GM21515 (cell line): ENCODE data around the gene CCDC158.
"Not testable (repeated sequence)": the region's sequence is repeated elsewhere in the genome, so short reads cannot be mapped to it uniquely, and the experiment has no call there.

ENCODE experiments used
- ATAC-seq: cut with Tn5 transposase; IDR thresholded peaks from one replicate; pipeline ENCODE4 v1.9.1; 2021; ENCODE audit not compliant: unreplicated experiment

Gene CCDC158

DNA sequence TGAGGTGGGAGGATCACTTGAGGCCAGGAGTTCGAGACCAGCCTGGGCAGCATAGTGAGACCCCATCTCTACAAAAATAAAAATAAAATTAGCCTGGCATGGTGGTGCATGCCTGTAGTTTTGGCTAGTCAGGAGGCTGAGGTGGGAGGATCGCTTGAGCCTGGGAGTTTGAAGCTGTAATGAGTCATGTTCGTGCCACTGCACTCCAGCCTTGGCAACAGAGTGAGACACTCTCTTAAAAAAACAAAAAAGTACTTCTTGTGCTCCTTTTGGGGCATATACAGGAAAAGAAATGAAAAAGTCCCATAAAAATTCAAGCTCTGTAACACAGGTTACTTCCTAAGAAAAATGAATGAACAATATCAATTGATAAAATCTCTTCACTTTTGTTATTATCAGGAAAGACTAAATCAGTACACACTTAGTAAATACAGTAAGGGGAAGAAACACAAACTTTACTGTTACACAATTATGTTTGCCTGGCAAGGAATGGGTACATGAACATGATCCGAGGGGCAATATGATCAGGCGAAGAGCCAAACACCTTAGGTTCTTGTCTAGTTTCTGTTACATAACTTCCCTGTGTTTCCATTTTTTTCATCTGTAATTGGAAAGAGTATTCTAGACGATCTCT, 46.9 kb downstream of the CCDC158 start:
- ATAC-seq = no peak

DNA sequence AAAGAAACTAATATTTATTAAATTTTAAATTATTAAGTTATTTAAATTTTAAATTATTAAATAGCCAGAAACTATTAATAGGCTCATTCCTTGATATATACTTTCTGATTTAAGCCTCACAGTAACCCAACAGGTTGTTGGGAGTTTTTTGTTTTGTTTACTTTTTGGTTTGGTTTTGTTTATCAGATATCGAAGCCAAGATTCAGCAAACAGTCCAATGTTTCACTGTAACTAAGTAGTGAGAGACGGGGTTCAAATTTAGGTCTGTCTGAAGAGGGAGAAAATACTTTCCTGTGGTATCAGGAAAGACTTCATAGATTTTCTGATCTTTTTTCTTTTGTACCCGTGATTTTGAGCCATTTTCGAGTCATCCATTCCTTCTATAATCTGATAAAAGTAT, 54.2 kb downstream of the CCDC158 start:
- ATAC-seq = no peak

DNA sequence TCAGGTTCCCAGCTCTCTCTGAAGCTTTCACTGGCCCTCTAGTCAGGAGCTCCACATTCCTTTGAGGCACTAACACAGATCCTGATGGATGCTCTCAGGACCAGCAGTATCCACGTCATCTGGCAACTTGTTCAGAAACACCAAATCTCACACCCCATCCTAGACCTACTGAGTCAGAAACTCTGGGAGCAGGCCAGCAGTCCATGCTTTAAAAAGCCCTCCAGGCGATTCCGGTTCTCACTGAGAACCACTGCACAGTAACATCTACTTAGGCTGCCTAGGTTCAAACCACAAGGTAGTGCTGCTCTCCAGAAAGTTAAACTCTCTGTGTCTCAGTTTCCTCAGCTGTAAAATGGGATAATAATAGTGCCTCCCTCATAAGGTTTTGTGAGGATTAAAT, 55.3 kb downstream of the CCDC158 start:
- no peak for ATAC-seq

DNA sequence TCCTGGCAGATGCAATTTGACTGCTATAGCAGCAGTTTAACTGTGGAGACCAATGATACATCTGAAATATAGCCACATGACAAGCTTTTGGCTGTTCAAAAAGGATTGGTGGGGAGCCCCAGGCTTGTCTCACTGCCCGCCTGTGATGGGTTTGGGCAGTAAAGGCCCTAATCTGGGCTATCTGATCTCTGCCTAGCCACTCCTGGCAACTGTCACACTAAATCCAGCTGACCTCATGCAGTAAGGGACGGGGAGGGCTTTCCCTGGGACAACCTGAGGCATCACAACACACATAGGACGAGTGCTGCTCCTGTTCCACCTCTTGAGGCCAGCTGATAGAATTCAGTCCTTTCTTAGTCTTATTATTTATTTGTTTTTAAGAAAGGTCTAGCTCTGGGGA, 56.2 kb downstream of the CCDC158 start:
- ATAC-seq = no peak

GRCh38 chr4:76363556-76364290, 57.2 kb downstream of the CCDC158 start:
- no peak for ATAC-seq

DNA sequence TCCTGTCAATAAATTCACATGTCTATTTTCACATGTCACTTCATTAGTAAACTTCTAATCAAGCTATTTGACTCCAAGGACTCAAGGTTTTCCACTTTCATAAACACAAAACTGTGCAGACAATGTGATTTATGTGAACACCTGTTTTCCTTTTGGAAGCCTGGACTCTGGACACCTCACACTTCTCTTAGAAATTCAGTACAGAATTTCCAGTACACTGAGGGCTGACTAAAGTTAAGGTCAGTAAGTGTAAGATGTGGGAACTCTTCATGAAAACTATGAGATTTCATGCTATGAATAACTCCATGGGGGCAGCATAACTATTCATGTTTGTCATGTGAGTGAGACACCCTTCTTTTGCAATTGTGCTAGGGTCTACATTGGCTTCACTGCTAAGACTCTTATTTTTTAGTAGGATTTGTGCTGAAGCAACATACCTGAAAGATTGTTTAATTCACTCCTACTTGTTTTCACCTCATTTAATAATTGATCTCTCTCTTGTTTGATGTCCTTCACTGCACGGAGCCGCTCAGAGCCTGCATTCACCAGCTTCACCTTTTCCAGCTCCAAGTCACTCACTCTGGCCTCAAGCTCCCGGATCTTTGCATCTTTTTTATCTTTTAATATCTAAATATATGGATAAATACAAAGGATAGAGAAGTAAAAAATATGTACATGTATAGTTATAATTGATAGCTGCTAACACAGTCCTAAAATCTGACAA, 59.1 kb downstream of the CCDC158 start:
- no peak for ATAC-seq

GRCh38 chr4:76359881-76360466, 61.0 kb downstream of the CCDC158 start:
- ATAC-seq = not testable (repeated sequence)

DNA sequence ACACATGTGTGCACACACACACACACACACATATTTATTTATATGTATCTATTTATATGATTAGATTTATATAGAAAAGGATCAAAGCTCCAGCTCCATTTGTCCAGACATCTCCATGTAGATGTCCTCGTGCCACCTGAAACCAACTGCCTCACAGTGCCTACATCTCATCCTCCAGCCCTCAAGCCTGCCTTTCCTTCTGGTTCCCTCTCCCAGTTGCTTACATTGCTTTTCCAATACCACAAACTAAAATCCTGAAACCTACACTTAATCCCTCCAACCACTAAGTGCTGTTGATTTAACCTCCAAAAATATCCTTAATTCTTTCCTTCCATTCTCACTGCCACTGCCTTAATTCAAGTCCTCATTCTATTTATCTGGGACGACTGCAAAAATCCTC, 63.0 kb downstream of the CCDC158 start:
- no peak for ATAC-seq

DNA sequence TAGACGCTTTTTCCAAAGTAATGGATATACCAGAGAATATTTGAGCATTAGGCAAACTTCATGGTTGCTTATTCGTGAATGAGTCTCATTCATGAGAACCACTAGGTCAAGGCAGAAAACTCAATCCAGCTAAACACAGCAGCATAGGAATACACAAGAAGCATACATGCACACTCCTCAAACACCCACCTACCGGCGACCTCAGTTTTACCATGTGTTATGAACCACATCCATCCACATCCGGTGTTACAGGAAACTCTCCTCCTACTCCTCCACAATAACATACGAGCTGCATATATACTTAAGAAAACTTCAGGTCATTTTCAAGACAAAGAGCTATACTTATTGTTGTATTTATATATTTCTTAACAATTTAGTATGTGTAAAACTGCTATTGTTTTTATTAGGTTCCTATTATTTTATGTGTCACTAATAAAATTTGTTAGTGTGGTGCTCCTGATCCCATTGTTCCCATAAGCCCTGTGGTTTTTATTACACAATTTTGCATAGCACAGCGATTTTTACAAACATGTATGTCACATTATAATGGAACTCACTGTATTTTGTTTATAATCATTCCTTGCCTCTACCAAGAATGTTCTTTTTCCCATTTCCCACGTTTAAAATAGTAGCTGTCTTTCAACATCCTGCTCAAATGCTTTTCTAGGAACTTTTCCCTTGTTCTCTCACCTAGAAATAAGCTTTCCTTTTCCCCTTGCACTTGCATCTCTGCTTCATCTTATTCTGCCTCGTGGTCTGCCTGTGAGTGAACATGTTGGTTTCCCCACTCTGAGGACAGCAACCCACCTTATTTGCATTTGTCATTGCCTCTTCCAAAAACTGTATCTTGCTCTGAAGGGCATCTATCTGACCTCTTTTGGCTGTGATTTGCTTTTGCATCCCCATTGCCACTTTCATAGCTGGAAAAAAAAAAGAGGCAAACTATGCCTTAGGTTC, 66.1 kb downstream of the CCDC158 start:
- no peak for ATAC-seq

GRCh38 chr4:76342803-76343202, 78.1 kb downstream of the CCDC158 start:
- no peak for ATAC-seq

DNA sequence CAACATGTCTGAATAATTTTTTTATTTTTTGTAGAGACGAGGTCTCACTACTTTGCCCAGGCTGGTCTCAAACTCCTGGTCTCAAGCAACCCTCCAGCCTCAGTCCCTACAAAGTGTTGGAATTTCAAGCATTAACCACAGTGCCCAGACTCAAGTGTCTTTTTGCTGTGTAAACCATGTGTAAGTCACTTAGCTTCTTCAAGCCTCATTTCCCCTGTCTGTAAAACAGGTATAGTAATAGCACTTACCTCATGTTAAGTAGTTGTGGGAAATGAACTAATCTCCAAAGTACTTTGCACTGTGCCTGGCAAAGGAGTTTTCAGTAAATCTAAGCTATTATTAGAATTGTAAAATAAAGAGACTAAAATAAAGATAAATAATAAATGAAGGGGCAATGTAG, 78.8 kb downstream of the CCDC158 start:
- ATAC-seq = no peak

GRCh38 chr4:76341063-76341462, 79.9 kb downstream of the CCDC158 start:
- ATAC-seq = no peak

DNA sequence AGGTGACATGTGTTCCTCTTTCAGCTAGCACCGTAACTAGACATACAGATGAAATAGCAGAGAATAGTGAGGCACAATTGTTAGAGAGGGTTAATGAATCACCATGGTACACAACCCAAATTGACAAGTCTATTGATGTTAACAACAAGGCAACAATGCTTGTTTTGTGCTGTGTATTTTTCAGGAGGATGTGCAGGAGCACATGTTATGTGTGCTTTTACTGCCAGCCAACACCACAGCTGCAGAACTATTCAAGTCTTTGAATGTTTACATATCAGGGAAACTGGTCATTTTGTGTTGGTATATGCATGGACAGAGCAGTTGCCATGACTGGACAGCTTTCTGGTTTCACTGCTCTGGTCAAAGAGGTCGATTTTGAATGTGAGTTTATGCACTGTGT, 81.6 kb downstream of the CCDC158 start:
- ATAC-seq = no peak

- ATAC-seq = no peak
These were observed 86.1 kb downstream of the CCDC158 start for GRCh38 chr4:76334885-76335284.

- ATAC-seq = no peak
These were observed 94.4 kb downstream of the CCDC158 start for GRCh38 chr4:76326515-76326914.

DNA sequence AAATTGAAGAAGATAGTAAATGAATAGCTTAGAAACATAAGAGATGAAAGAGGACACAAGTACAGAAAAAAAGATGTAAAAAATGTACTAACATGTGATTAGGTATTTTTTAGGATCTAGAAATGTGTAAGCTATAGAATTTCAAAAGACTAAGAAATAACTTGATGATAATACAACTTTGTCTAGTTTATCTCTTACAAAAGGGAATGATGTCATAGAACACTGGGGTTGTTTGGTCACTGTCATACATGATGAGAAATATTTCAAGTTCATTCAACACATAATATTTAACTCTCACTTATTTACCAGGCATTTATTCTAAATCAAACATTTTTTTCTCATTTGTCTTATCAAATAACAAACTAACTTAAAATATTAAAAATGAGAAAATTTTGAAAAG, 95.9 kb downstream of the CCDC158 start:
- no peak for ATAC-seq

GRCh38 chr4:76322236-76322635, 98.7 kb downstream of the CCDC158 start:
- no peak for ATAC-seq

DNA sequence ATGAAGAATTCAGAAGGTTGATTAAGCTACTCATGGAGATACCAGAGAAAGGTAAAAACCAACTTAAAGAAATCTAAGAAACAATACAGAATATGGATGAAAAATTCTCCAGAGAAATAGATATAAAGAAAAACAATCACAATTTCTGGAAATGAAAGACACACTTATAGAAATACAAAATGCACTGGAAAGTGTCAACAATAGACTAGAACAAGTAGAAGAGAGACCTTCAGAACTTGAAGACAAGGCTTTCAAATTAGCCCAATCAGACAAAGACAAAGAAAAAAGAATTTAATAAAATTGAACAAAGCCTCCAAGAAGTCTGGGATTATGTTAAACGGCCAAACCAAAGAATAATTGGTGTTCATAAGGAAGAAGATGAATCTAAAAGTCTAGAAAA, 104.8 kb downstream of the CCDC158 start:
- no peak for ATAC-seq

DNA sequence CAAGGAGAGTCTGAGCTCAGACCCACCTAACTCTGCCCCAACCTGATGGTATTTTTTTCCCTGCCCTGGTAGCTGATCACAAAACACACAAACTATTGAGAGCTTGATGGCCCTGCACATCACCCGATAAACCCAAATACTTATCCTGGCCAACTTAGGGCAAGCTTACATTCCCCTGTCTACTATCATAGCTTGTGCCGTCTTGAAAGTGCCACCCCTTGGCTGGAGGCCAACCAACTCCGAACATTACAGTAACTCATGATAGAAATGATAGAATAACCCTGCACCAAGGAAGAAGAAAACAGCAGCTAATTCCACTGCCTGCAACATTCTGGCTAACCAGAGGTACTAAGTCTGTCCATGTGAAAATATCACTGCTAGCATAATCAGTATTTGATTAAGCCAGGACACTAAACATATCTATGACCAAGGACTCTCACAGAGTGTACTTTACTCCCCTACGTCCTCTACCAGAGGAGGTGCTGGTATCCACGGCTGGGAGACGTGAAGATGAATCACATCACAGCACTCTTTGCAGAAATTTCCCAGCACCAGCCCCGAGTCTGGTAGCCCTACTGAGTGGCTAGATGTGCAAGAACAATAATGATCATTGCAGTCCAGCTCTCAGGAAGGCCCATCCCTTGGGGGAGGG, 105.5 kb downstream of the CCDC158 start:
- no peak for ATAC-seq

- no peak for ATAC-seq
These were observed 107.4 kb downstream of the CCDC158 start for GRCh38 chr4:76313547-76313946.
